ENCODE data around the gene CCDC83. TPM values are rescaled to one million over a fixed set of nuclear protein-coding genes. Genes with fewer than 3 reads are reported as not detected.

Gene CCDC83
- total RNA-seq, 1 experiment from 2014 or later: not detected

GRCh38 chr11:85914425-85914824 lies 59.2 kb downstream of the CCDC83 start:
- Histone ChIP-seq H3K4me2 (ENCODE audit: insufficient read depth, insufficient read length, low read length) (no peak overlapping the region), H3K18ac (ENCODE audit: insufficient read length, low read depth, low read length) (no peak overlapping the region), H3K9me3 (ENCODE audit: control insufficient read depth, low read depth, low read length) (no peaks in the 10 kb centered on the region), H3K4ac (ENCODE audit: low read depth, low read length) (no peak overlapping the region), H4K8ac (replicated peaks; ENCODE audit: insufficient read length, low read depth, low read length) (no peak overlapping the region), H2BK12ac (ENCODE audit: insufficient read length, low read depth, low read length) (no peak overlapping the region), H3K27ac (ENCODE audit: insufficient read length, low read depth, low read length) (no peak overlapping the region), H3K79me2 (ENCODE audit: insufficient read depth, low read length) (no peaks in the 10 kb centered on the region), H3K56ac (ENCODE audit: insufficient read length, low read depth, low read length) (no peak overlapping the region), H3K23ac (ENCODE audit: insufficient read length, low read depth, low read length) (no peak overlapping the region), H3K79me1 (ENCODE audit: insufficient read depth, low read depth, low read length, poor library complexity, severe bottlenecking) (no peaks in the 10 kb centered on the region), H2AK5ac (ENCODE audit: insufficient read length, low read length) (no peak overlapping the region), H4K91ac (ENCODE audit: insufficient read length, low read depth, low read length) (no peak overlapping the region), H4K5ac (ENCODE audit: insufficient read length, low read depth, low read length) (no peak overlapping the region), H3T11ph (ENCODE audit: low read length) (no peak overlapping the region), H3K23me2 (ENCODE audit: insufficient read length, low read depth, low read length, poor library complexity, severe bottlenecking) (no peaks in the 10 kb centered on the region), H2BK5ac (ENCODE audit: insufficient read length, low read length) (no peak overlapping the region), H2BK120ac (ENCODE audit: low read depth, low read length, poor library complexity, severe bottlenecking) (no peak overlapping the region), H3K27me3 (ENCODE audit: insufficient read depth, low read length) (no peaks in the 10 kb centered on the region), H3K4me1 (ENCODE audit: insufficient read depth, low read length) (peaks cover 3% of the 10 kb centered on the region; the same call in 1 of the 2 replicates), H3K9ac (ENCODE audit: extremely low read depth, insufficient read length, low read length) (no peak overlapping the region), H2BK20ac (ENCODE audit: low read depth, low read length, poor library complexity, severe bottlenecking) (no peak overlapping the region), H2AFZ (ENCODE audit: low read length) (no peak overlapping the region), H2BK15ac (ENCODE audit: low read depth, low read length) (no peak overlapping the region), H3K14ac (ENCODE audit: insufficient read depth, low read length) (no peak overlapping the region), H4K20me1 (ENCODE audit: control insufficient read depth, insufficient read depth, insufficient read length) (no peaks in the 10 kb centered on the region)
- Mint-ChIP-seq H3K4me1 (peaks cover 14 to 19% of the 10 kb centered on the region in 2 experiments), H3K9me3 (peaks cover 5 to 6% of the 10 kb centered on the region in 2 experiments), H3K4me3 (no peak overlapping the region), H3K27me3 (ENCODE audit: low read depth) (no peaks in the 10 kb centered on the region), H3K36me3 (ENCODE audit: insufficient read depth in 1 of 3, low read depth in 3 of 3) (peaks cover 4 to 10% (median 5%) of the 10 kb centered on the region in 3 experiments; a peak in 6 of 7 replicates), H3K27ac (no peak overlapping the region)
- DNase-seq: no peak
- no CpG with 5 or more reads among the region's 6 CpGs for WGBS (ENCODE audit: extremely low coverage, insufficient read length, low lambda C conversion rate)
- TF ChIP-seq CTCF (conservative IDR thresholded peaks at IDR 0.05): no peak

Data from H9 (cell line).